ENCODE data around the gene ULK2. TPM values are rescaled to one million over a fixed set of nuclear protein-coding genes. Genes with fewer than 3 reads are reported as not detected.

ULK2 gene
- total and polyA plus RNA-seq, 2 of the 13 experiments (the other 11 are each of a cell fraction or from before 2014, with no cell fraction given), result 0.01 TPM; not detected in 1

DNA sequence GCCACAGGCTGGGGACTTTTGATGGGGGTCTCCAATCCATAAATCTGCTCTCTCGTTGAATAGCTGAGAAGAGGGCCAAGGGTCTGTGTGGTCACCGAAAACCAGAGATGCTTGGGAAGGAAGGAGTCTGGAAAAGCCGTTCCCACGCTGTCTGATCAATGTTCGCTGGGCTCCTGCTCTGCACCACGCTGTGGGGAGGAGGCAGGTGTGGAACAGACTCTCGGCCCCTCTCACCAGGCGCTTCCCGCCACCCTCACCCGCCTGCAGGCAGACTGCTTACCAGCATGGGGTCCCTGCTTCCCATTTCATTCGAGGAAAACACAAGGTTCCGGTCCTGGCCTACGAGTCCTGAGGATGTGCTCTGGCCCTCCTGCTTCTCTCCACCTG lies 118.9 kb downstream of the ULK2 start:
- H3K4me1 ChIP-seq (ENCODE audit: insufficient read depth, low read length), result peaks cover 64% of the 10 kb centered on the region
- H3K4me3 ChIP-seq (replicated peaks in 1 of 3; ENCODE audit: insufficient read depth in 1 of 3, low read depth in 2 of 3, low read length in 3 of 3), result peak overlapping the region in 2 of 3 experiments; percentile 20 to 39; a peak in 2 of 6 replicates
- no peak overlapping the region for H3K9ac ChIP-seq (ENCODE audit: insufficient read depth, low read depth, low read length)
- no peak overlapping the region for H2AFZ ChIP-seq (ENCODE audit: low read length)
- H3K36me3 ChIP-seq (replicated peaks in 1 of 2; ENCODE audit: control insufficient read depth in 1 of 2, insufficient read depth in 2 of 2, low read length in 2 of 2), result no peaks in the 10 kb centered on the region
- peak overlapping the region; percentile 87 for H3K4me2 ChIP-seq (ENCODE audit: low read depth, low read length)
- in situ Hi-C loops (cut with HindIII; ENCODE audit: extremely low pct_ligation_motif_present, low pct_unique_long_range_greater_than_20kb) (no loop called here), intact Hi-C loops (cut with micrococcal nuclease; ENCODE audit: unreplicated experiment) (no loop called here)
- ChIA-PET CTCF (ENCODE audit: low intra/inter-chr PET ratio, low total read pairs) (no interaction called here), POLR2A (interaction anchor here (0.5 to 1.8 kb wide), 5 partner anchors 13 to 212 kb away, joined by 3 to 6 read pairs (median 4); partner anchors contain the start of gene ALDH3A2)
- FAIRE-seq (no peak), DNase-seq (ENCODE audit: low spot score) (no peak), ATAC-seq (peak; percentile 10; the same call in 2 of the 3 replicates)
- no peak overlapping the region for H3K27ac ChIP-seq (ENCODE audit: extremely low read length, insufficient read depth, low read length)
- TF ChIP-seq ZNF274 (CRISPR knock-in tag; IDR thresholded peaks at IDR 0.05) (no peak), ZNF687 (CRISPR knock-in tag; IDR thresholded peaks at IDR 0.05) (0 out of 2 replicates have a peak, but pooled peaks have one; percentile 4)
- TF ChIP-seq, protein P1, sequence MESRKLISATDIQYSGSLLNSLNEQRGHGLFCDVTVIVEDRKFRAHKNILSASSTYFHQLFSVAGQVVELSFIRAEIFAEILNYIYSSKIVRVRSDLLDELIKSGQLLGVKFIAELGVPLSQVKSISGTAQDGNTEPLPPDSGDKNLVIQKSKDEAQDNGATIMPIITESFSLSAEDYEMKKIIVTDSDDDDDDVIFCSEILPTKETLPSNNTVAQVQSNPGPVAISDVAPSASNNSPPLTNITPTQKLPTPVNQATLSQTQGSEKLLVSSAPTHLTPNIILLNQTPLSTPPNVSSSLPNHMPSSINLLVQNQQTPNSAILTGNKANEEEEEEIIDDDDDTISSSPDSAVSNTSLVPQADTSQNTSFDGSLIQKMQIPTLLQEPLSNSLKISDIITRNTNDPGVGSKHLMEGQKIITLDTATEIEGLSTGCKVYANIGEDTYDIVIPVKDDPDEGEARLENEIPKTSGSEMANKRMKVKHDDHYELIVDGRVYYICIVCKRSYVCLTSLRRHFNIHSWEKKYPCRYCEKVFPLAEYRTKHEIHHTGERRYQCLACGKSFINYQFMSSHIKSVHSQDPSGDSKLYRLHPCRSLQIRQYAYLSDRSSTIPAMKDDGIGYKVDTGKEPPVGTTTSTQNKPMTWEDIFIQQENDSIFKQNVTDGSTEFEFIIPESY (CRISPR knock-in tag; IDR thresholded peaks at IDR 0.05), result peak; percentile 68; the same call in 1 of the 2 replicates
- H4K20me1 ChIP-seq (ENCODE audit: insufficient read depth, low read length), result no peaks in the 10 kb centered on the region
- BruUV-seq (replicated peaks), result no TSS peak
- no peaks in the 10 kb centered on the region for H3K27me3 ChIP-seq (ENCODE audit: control insufficient read depth in 1 of 2, insufficient read depth in 2 of 2, low read length in 2 of 2)
- no peaks in the 10 kb centered on the region for H3K9me3 ChIP-seq (ENCODE audit: low read length)
- 82% methylated on average over 8 of the region's 13 CpGs for WGBS (ENCODE audit: low lambda C conversion rate)
- H3K79me2 ChIP-seq (ENCODE audit: insufficient read depth, low read length), result no peaks in the 10 kb centered on the region

Data from HepG2 (cell line).